Prostate gland (tissue), 2 donors: Measurements from ENCODE around the gene AKNA.

Experiments used
- CTCF ChIP-seq, 4 experiments: fragments of 200-600 bp in 2 of 4; fragments of 450-650 bp in 2 of 4; sonication (generic) in 2 of 4; IDR thresholded peaks; 1 replicate in 3 of 4; 2 replicates in 1 of 4; pipeline ENCODE4 v1.5.1; 2016 to 2019; ENCODE audit warnings: antibody characterized with exemption in 4 of 4, mild to moderate bottlenecking in 2 of 4, moderate library complexity in 2 of 4
- POLR2A ChIP-seq: fragments of 450-650 bp; IDR thresholded peaks from one replicate; pipeline ENCODE4 v1.6.1; 2016; ENCODE audit warnings: antibody characterized with exemption, mild to moderate bottlenecking
- POLR2AphosphoS5 ChIP-seq: sonication (generic); formaldehyde crosslinking; IDR thresholded peaks from one replicate; pipeline ENCODE4 v1.6.1; 2017; ENCODE audit warnings: antibody characterized with exemption

GRCh38 chr9:114290561-114290986 is 97.2 kb downstream of the AKNA start:
- TF ChIP-seq CTCF (IDR thresholded peaks at IDR 0.05) (no peak), POLR2AphosphoS5 (no peak), POLR2A (no peak)
